ENCODE data around the gene SAMSN1.

SAMSN1 gene

DNA sequence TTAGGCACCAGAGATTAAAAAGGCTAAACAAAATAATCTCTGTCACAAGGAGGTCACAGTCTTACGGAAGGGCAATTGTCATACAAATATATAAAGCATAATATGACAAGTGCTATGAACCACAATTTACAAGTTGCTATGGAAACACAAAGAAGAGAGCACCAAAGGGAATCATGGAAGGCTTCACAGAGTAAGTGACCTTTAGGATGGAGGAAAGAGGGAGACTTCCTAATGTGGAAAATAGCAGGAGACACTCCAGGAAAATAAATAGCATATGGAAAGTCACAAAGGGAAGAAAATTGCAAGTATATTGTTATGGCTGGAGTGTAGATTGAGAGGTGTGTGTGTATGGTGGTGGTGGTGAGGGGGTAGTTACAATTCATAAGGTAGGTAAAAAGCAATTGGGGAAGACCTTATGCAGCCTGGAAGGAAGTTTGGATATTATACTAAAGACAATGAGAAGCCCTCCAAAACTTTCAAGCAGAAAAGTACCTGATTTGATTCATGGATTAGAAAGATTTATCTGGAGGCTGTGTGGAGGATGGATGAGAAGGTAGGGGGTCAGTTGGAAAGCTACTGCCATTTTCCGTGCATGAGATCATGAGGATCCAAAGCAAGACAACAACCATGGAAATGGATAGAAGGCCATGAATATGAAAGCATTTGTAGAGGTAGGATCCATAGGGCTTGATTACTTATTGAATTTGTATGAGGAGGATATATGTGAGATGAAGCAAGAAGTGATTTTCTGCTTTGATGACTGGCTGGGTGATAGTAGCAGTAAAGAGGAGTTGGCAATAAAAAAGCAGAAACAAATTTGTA is 61.7 kb downstream of the SAMSN1 start:
- DNase-seq (ENCODE audit: low read depth) = no peak

DNA sequence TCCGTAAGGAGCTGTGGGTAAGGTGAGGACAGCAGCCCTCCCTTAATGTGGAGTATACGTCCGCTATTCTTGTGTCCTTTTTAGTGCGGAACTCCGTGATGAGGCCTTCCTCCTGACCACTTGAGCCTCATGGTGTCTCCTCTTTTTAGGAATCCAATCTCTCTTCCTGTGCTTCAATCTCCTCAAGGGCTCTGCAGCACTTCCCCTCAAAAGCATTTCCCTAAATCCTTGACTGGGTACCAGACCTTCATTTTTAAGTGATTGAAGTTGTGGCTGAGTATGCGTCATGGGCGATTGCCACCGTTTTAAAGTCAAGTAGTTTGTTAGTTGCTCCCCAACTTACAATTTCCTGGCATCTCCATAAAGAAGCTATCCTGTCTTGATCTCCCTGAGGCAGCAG is 62.8 kb downstream of the SAMSN1 start:
- no peak for DNase-seq (ENCODE audit: low read depth)

DNA sequence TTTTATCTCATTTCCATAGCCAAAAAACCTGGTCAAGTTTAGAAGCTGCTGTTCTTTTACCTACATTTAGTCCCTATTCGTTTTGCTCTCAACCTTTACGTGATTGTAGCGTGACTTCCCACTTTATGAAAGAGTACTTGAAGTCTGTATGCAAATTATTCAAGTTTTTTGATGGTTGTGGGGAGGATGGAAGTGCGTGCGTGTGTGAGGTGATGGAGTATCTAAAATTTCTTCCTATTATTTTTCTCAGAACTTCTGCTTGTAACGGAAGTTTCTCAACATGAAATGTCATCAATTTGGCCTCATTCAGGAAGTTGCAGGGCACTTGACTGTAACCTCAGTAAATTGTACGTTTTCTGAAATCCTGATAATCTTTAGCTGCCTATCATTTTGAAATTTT is 64.0 kb downstream of the SAMSN1 start:
- peak; percentile 22 for DNase-seq (ENCODE audit: low read depth)

DNA sequence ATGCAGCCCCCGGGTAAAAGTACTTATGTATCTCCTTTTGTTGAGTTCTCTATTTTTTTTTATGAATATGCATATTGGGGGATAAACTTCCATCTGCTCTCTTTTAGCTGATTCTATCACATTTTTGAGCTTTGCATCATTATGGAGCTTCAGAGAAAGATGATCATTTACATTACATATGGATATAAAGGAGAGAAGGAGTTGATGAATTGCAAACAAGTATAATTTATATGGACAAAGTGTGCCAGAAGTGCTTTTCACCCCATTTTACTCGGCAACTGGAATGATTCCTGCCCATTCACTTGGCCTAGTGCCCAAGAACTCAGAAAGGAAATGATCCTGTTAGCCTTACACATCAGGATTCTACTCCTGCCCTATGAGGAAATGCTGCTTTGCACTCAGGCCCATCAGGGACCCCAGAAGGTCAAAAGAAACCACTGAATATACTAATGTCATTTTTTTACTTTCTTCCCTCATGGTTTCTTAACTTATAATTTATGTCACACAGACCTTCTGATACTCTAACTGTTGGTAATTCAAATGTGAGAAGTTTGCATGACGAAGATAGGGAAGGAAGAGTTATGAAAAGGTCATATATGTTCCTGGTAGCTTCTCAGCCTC is 65.6 kb downstream of the SAMSN1 start:
- no peak for DNase-seq (ENCODE audit: low read depth)

DNA sequence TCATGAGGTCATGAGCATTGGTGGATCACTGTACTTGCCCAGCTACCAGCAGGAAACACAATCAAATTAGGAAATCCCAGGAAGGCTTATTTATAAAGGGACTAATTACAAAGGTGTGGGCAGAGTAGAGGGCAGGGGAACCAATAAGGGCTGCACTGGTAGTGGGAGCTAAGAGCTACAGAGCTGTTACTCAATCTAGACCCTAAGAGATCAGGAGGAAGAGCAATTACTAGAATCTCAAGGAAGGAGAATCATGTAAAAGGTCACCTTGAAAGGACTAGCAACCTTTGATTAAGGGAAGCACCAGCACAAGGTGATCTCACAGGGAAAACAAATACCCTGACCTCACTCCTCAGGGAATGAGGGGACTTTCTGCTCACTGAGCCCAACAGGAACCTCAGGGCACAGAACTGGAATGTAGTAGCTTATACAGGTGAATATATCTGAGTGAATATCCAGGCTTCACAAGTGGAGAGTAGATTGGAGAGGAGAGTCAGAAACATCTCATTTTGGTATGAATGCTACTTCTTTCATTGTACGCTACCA is 66.8 kb downstream of the SAMSN1 start:
- no peak for DNase-seq (ENCODE audit: low read depth)

DNA sequence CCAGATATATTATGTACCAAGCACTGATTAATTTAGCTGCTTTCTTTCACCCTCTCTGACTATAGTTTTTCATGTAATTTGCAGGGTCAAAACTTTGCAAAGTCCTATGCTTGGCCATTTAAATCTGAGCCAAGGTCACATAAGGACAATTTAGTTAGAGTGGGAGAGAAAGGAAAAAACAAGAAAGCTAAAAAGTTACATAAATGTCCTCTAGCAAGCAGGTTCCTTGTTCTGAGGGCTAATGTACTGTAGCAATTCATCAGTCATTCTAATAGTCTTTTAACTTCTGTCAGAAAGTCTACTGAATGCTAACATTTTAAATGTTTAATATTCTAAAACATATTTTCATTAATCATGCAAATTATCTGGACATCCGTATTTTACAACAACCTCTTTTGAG is 68.3 kb downstream of the SAMSN1 start:
- no peak for DNase-seq (ENCODE audit: low read depth)

DNA sequence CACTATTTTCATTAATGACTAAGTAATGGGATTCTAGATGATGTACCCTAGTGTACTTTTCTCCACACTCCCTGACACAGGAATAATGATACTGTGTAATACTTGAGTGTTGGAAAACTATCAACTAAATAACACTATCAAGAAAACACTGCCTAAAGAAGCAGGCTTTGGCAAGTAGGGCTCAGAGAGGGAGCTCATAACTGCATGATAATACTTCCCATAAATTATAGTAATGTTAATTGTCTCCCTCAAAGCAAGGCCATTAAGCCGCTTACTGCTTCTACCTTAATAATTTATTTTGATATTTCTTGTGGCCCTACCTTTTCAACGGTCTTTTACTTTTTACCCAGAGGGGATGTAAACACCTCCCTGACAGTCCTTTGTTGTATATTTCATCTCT is 69.0 kb downstream of the SAMSN1 start:
- DNase-seq (ENCODE audit: low read depth) = no peak

DNA sequence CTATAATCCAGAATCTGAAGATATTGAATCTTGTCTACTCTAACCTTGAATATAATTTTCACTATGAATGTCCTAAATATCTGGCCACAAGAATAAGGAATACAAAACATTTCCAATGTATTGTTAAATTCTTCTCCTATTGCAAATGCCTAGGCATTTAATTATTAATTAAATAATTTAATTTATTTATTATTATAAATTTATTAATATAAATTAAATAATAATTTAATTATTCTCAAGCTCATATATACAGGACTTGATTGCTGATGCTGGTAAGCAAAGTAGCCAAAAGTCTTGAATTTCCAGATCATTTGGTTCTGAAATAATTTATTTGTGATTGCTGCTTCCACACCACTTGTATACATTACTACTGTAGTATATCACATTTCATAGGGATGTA is 71.1 kb downstream of the SAMSN1 start:
- DNase-seq (ENCODE audit: low read depth) = no peak

DNA sequence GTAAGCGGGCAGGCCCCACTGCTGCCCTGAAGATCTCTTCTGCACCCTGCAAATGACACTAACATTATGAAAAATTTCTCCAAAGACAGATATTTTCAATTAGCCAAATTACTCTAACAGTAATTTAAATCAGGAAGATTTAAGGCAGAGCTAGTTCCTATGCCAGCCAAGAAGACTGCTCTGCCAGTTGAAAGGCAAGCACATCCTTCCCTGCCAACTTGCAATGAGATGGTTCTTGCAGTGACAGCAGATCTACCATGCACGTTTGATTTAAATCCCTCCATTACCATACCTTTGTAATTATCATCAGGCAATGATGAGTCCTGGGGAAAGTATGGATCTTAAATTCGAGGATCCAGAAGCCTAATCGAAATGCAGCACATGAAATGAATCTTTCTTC is 76.5 kb downstream of the SAMSN1 start:
- DNase-seq (ENCODE audit: low read depth) = no peak

DNA sequence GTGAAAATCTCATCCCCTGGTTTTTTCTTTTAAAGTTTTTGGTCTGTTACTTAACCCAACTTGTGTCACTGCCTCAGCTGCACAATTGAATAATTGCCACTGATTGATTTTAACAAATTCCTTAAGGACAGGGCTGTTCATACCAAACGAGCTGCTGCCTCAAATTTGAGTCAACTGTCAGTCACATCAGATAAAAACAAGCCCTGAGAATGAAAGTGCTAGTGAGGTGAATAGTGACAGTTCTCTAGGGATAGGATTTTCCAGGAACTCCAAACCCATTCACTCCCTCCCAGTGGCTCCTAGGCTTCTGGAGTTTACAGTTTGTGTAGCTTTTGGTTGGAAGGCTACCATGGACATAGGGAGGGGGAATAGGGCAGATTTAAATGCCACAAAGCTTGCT is 79.4 kb downstream of the SAMSN1 start:
- DNase-seq (ENCODE audit: low read depth) = no peak

DNA sequence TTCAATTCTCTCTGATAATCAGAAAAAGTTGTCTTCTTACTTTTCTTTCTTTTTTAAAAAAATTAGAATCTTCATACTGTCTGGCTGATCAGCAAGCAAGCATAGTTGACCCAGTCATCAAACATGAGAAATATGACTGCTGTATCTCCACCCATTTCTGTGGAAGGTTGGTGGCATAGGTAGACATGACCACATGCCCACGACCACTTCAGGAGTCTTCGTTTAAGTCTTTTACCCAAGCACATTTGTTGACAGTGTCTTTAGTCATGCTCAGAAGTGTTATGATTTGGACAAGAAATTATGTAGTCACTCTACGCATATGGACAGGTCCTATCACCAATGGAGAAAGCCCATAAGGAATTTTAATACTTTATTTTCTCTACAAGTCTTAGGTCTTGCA is 88.4 kb downstream of the SAMSN1 start:
- no peak for DNase-seq (ENCODE audit: low read depth)

DNA sequence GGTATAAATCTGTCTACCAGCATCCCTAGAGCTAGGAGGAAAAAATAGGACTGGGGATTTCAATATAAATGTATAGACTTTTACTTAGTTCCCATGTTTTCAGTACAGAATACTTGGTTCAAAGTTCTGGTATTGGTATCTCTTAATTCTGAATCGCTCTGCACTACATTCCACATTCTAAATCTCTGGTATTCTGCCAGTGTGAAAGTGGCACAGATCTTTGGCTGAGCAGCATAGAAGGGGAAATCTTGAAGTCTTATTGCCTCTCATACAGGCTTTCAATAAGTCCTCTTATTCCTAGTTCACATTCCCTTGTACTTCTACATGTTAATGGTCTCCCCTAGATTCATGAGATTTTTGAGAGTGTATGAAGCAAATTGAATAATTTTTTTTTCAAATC is 89.2 kb downstream of the SAMSN1 start:
- no peak for DNase-seq (ENCODE audit: low read depth)

DNA sequence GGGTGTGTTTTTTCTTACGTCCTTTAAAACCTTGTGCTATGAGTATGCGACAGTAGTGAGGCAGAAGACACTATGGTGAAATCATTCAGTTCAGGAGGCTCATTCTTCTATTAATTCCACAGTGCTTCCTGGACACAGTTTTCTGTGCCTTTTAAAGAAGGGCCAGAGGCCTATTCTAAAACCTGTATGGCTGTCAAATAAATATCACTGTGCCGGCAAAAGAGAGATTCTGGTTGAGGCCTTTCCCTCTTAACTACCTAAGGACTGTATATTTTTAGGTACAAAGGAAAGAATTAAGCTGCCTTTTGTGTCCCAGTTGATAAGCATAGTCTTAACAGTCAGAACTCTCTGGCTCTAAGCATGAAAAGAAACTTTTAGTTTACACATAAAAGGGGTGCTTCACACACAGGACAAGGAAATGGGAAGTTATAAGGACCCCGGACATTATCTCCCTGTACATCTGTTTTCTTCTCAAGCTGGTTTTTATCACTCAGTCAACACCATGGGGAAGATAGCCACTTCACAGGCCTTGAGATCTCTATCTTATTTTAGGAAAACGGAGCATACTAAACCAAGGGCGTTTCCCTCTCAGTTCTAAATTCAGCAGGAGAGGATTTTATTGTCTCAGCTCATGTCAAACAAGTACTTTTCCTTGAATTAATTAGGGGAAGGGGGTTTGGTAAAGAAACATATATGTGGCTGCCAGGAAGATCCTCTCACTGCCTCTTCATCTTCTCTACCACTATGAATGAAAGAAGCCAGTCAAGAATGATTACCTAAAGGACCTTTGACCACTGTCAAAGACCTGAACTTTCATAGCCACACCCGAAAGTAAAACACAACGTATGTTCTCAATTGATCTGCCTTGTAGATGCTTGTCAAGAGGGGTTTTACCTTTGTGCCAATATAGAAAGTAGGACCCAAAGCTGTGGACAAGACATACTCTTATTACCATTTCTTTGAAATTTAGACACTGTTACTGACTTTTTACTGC is 91.8 kb downstream of the SAMSN1 start:
- no peak for DNase-seq (ENCODE audit: low read depth)

DNA sequence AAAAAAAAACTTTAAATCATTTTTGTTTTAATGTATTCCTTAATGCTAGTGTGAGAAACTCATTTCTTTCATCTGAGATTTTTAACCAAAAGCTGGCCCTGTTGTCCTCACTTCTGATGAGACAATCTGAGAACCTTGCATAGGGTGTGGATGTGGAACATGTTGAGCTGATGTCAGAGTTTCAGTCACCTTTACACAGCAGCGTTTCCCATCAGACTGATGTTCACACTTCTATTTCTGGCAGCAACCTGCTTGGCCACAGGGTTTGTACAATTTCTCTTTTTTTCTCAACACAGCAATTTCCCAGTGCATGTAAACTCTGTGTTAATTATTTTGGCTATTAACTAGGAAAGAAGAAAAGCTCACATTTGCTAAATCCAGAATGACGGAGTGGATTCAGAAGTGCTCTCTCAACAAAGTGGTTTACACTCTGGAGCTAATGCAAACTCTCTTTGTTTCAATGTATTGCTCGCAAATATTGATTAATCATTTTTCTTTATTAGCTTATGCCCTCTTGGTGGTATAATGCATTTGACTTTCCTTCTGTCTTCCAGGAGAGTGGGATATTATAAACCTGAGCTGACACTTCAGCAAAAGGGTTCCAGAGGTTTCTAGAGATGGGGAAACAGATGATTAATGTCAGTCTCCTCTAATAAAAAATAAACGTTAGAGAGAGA is 92.6 kb downstream of the SAMSN1 start:
- no peak for DNase-seq (ENCODE audit: low read depth)

DNA sequence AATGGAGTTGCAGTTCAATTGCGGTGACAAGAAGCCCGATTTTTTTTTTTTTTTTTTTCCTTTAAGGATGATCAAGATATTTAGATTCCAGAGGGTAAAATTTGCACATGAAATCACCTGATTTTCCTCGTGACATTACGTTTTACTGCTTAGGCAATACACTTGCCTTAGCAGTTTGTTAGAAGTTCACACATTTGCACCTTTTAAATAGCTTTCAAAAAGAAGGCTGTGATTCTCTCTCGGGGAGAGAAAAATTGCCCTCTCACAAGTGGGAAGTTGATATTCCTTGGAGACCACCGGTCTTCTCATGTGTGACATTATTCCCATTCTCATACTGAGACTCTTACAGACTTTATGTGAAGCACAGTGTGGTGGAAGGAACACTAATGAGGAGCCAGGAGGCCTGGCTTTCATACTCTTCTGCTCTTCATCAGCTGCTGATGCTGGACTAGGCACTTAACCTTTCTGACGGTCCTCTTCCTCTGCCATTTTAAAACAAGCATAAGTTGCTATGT is 93.3 kb downstream of the SAMSN1 start:
- no peak for DNase-seq (ENCODE audit: low read depth)

DNA sequence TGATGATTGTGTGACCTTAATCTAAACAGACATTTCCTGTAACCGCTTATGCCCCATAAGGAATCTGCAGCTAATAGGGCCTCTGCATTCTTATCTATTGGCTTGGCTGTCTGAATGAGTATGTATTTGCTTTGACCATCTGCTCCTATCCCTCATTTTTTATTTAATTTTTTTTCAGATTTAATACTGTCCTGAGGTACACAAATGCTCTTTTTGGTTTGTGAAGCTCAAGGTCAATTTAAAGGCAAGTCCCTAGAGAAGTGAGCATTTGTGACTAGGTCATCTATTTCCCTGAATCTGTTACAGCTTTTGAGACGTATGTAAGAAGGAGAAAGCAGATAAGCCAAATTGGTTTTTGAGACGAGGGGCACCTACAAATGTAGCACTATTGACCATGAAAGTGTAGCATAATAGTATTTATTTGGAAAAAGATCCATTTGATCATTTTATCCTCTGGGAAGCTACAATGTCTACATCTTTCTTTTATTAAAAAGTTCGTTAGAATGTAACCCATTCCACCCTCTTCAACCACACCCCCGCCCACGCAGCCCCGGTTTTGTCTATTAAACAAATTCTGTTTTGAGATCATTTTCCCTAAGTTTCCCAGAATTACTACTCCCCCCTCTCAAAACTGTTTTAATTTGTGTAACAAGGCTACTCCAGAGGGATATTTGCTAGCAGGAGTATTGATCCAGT is 93.9 kb downstream of the SAMSN1 start:
- no peak for DNase-seq (ENCODE audit: low read depth)

DNA sequence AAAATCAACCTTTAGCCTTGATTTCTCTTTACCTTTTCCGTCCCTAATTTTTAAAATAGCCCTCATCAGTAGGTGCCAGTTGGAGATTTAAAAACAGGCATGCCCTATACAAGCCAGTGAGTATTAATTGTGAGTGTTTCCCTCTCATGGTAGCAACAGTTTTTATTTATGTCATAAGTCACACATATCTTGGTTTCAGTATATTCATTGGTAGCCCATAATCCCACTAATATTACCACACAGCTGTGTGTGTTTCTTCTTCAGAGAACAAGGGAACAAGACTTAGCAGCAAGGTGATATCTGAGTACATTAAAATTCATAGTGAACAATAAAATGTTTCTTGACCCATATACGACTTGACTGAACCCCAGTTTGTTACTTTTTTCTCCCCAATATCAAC is 94.6 kb downstream of the SAMSN1 start:
- DNase-seq (ENCODE audit: low read depth) = no peak

DNA sequence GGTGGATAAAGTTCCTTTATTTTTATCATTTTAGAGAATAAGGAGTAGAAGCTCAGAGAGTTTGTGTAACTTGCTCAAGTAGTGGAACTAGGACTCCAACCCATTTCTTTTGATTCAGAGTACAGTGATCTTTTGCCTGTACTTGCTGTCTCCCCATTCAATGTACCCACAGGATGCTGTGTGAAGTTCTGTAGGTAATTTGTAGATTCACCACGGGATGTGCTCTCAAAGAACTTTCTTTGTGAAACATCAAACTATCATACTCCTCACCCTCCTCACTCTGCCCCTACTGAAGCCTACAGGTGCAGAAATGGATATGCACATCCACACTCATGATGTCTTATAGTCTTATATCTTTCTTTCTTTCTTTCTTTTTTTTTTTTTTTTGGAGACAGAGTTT is 97.3 kb downstream of the SAMSN1 start:
- no peak for DNase-seq (ENCODE audit: low read depth)

DNA sequence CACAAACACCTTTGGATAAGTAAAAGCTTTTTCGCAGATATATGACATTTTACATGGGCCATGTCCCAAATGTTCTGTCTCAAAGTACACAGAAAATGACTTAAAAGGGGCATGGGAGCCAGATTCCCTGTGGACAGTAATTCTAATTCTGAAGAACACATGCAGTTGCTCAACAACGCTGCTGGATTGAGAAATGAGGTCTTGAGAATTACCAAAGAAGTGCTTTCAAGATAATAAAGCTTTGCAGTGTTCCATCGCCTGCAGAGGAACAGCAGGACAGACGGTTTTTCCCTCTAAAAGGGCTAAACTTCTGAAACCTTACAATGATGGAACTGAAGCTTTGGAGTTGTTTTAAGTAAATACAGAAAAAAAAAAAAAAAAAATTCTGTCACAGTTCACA is 107.9 kb downstream of the SAMSN1 start:
- DNase-seq (ENCODE audit: low read depth) = no peak

DNA sequence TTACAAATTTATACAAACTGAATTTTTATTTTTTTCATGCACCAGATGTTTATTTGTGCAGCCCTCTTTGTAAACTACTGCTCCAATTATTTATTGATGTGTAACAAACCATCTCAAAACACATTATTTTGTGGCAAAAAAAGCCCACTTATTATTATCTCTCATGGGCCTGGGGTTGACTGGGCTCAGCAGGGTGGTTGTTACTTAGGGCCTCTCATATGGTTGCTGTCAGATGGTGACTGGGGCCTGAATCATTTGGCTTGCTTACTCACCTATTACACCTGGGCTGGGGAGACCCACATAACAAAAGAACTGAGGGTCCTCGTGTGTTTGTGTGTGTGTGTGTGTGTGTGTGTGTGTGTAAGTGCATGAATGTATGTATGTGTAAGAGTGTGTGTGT is 110.7 kb downstream of the SAMSN1 start:
- DNase-seq (ENCODE audit: low read depth) = no peak

Measured in stimulated activated CD4-positive, alpha-beta T cell treated with anti-CD3 and anti-CD28 coated beads, Interleukin-2, amount 100 ng/mL, for 4 hours (primary cell).